Hypothalamus (tissue), 51 donors: ENCODE results near the gene C16orf92.
A peak's percentile ranks its signal among the peaks of the same experiment; 100 is the strongest.

Source experiments
- DNase-seq, 51 donors: peaks; one replicate each; lab custom pipeline; 2025; lab: John Stamatoyannopoulos, UW

The C16orf92 gene

DNA sequence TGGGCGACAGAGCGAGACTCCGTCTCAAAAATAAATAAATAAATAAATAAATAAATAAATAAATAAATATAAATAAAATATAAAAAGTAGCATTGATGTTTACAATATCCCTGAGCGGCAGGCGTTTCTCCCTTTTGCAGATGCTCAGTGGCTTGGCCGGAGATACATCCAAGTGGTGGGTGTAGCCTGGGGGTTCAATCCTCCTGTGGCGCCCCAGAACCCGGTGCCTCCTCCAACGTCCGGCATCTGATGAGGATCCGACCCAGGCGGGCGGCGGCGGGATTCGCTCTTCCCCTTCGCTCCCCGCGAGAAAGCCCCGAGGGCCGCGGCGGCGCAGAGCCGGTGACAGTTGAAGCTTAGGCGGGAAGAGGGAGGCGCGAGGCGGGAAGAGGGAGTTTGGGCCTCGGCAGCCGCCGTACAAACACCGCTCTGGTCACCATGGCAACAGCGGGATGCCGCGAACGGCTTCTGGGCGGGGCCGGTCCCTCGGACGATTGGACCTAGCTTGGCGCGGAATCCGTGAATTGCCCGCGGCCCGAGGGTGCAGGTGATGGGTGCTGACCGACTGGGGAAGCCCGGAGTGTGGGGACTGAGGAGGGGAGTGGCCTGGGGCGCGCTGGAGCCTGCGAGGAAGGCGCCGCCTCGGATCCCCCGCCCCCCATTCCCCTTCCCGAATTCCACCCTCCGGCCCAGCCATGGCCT lies 29.8 kb downstream of the C16orf92 start:
- peak in 50 of 51 donors; percentile 44 to 91 (median 78) for DNase-seq

DNA sequence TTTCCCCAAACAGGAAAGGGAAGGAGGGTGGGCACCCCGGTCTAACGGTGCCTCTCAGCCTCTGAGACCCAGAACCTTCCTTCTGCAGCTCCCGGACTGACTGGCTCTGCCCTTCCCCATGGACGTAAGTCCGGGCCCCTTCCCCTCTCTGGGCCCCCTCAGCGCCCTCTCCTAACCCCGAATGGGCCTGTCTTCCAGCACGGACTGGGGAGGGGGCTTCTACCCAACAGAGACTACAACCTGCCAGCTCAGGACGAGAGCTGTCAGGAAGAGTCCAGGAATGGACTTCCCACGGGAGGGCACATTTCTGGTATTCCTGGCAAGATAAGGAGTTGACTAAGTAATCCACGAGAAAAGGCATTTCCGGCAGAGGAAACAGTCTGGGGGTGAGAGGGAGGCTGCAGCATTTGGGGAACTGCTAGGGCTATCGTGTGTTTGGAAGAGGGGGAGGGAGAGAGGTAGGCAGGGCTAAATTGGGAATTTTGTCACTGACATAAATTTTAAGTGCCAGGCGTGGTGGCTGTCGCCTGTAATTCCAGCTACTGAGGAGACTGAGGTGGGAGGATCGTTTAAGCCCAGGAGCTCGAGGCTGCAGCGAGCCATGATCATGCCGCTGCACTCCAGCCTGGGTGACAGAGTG lies 30.5 kb downstream of the C16orf92 start:
- no peak for DNase-seq

DNA sequence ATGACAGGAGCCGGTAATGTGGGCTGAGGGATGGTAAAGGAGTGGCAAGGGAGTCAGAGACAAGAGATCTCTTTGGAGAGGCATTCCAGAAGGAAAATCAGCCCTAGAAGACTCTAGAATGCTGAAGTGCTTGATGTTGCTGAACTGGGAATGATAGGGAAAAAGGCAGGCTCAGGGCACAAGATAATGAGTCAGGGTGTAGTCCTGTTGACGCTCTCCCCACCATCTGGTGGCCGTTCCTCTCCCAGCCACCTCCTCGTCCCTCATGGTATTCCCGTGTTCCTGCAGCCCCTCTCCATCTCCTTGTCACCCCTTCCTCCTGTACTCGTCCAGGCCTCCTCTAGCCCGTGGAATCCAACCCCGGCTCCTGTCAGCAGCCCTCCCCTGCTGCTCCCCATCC lies 31.5 kb downstream of the C16orf92 start:
- DNase-seq: no peak

DNA sequence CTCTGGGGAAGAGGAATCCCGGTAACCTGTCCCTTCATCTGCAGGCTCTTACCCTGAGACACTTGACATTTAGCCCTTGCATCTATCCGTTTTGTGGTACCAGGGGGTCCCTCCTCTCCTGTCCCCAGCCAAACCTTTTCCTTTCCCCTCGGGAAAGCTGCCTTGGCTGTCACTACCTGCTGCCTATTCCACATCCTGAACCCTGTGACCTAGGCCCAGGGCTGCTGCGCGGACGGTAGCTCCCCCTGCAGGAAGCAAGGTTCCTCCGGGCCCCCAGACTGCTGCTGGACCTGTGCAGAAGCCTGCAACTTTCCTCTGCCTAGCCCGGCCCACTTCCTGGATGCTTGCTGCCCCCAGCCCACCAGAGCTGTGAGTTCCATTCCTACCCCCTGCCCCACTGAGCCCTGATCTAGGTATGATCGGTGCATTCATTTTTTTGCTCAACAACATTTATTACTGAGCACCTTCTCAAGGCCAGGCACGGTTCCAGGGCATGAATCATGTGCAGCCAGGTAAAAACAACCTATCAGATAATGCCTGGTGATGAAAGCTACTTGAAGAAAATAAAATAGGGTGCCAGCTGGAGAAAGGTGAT lies 32.1 kb downstream of the C16orf92 start:
- DNase-seq: peak in 4 of 51 donors; percentile 3 to 11 (median 8)

DNA sequence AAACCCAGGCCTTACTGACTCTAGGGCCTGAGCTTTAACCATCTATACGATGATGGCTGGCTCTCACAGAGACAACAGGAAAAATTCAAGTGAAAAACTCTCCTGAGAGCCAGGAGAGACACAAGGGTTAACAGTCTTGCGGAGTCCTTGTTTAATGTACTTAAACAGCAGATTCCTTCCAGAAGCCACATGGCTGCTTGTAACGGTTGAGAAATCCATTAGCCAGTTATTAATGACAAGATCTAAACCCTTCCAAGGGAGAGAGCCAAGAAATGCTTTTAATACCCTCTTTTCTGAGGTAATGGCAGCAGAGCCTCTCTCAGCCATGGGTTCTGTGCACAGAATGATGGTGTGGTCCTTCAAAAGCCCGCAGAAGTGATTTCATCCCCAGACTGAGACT lies 37.3 kb downstream of the C16orf92 start:
- DNase-seq: no peak

DNA sequence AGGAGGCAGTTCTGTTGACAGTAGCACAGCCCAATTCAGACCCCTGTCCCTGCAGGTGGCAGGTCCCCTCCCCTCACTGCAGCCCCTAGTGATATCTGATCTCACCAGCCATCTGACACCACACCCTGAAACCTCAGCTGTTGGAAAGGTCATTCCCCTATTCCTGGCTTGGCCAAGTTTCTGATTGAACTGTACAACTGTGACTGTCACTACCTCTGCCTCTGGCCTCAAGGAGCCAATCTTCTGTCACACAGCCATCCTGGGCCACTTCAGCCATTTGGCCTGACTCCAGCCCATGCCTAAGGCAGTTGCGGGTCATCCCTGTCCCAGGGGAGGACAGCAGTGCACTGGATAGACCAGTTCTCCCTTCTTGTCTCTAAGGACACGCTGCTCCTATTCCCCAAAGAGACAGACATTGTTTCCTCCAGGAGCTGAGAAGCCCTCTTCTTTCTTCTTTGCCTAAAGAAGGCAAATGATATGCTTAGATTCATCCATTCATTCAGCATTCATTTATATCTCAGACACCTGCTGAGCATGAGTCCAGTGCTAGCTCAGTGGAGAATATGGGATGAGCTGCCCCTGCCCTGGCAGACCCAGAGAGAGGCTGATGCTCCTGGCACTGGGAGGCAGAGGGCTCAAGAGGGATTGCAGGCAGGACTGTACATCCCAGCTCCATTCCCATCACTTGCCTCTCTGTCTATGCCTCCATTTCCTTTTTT lies 38.0 kb downstream of the C16orf92 start:
- no peak for DNase-seq

DNA sequence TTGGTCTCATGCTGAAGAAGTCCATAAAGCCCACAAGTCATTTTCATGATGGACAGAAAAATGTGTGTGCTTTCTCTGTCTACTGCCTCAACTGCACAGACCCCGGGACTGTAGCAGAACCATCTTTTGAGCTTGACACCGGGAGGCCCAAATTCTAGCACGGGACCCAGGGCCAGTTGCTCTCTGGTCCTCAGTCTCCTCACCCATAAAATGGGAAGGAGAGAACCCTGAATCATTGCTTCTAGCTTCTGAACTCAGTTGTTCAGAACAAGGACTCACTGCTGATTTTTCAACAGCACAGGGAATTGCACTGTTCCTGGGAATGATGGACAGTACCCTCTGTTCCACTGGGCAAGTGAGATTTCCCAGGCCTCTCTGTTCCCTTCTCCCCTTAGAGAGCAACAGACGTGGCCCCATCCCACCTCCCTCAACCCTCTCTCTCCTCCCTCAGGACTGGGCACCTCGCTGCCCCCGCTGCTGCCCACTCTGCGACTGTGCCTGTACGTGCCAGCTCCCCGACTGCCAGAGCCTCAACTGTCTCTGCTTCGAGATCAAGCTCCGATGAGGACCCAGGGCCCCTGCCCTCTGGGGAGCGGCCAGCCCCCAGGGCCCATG lies 40.4 kb downstream of the C16orf92 start:
- DNase-seq: peak in 6 of 51 donors; percentile 40 to 52 (median 43)

DNA sequence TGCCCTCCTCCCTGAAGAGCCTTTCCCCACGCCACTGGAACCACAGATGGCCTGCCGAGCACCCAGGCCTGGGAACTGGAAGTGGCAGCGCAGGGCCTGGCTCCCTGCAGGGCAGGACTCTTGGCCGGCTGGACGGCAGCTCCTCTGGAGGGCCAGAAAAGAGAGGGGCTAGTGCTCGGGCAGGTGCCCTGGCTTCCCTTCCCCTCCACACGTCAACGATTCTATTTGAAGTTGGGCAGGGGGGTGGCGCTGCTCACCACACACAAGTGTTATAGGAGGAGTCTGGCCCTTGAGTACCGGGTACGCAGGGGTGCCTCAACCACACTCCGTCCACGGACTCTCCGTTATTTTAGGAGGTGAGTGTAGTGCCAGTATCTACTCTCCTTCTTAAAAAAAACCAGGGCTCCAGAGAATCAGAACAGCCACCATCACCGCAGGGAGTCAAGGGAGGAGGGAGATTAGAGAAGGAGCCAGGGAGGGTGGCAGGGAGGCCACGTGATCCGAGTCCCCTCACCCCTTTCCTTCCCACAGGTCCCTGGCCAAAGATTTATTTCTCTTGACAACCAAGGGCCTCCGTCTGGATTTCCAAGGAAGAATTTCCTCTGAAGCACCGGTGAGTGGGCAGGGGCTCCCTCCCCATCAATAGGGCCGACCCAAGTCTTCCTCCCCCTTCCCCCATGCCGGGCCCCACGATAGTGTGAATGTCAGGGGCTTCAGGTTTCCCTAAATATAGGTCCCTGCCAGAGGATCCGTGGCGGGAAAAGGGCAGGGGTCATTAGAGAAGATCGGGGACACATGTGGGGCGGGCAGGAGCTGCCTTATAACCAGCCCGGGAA lies 41.1 kb downstream of the C16orf92 start:
- peak in 49 of 51 donors; percentile 23 to 86 (median 72) for DNase-seq

DNA sequence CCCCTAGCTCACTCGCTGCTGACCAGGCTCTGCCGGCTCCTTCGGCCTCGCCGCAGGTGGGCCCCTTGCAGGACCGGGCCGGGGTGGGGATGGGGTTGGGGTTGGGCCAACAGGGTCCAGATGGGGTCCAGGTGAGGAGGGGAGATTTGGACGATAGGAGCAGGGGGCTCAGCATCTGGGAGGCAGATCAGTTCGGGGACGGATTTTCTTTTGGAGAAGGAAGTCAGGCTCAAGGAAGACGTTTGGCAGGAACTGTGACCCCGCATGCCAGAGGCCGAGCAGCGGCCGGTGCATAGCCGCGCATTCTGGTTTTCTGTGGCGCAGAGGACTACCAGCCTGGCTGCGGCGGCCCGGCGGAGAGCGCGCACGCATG lies 41.7 kb downstream of the C16orf92 start:
- DNase-seq: peak in 7 of 51 donors; percentile 39 to 82 (median 50)

DNA sequence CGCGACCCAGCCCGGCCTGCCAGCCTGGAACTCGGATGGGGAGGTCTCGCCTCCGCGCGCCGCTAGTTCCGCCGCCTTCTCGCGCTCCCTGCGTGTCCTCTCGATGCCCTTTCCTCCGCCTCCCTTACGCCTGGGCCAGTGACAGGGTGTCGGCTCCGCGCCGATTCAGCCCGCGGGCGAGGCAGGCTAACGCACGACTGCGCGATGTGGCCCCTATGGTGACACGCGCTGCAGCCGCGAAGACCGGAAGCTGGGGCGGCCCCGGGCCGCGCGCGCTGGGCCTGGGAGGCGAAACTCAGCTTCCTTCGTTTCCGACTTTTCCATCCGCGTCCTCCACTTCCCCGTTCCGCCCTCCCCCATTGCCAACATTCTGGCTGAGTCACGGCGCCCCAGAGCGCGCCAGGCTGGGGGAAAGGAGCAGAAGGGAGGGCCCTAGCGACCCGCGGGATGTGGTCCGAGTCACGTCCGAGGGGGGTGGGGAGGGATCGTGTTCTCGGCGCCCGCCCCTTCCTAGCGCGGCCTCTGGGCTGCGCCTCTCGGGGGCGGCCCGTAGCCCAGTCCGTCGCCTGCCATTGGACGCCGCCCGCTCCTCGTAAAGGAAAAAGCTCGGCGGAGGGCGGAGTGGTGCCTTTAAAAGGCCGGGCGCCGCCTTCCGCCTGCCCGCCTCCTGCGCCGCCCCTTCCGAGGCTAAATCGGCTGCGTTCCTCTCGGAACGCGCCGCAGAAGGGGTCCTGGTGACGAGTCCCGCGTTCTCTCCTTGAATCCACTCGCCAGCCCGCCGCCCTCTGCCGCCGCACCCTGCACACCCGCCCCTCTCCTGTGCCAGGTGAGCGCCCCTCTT lies 42.3 kb downstream of the C16orf92 start, which contains the start of gene ALDOA:
TSS of gene ALDOA (plus strand) at position 659 of the 841 bp plus-strand sequence. CDS start 1,138 bp downstream, outside the sequence.
- peak; percentile 82 to 99 (median 97) for DNase-seq

DNA sequence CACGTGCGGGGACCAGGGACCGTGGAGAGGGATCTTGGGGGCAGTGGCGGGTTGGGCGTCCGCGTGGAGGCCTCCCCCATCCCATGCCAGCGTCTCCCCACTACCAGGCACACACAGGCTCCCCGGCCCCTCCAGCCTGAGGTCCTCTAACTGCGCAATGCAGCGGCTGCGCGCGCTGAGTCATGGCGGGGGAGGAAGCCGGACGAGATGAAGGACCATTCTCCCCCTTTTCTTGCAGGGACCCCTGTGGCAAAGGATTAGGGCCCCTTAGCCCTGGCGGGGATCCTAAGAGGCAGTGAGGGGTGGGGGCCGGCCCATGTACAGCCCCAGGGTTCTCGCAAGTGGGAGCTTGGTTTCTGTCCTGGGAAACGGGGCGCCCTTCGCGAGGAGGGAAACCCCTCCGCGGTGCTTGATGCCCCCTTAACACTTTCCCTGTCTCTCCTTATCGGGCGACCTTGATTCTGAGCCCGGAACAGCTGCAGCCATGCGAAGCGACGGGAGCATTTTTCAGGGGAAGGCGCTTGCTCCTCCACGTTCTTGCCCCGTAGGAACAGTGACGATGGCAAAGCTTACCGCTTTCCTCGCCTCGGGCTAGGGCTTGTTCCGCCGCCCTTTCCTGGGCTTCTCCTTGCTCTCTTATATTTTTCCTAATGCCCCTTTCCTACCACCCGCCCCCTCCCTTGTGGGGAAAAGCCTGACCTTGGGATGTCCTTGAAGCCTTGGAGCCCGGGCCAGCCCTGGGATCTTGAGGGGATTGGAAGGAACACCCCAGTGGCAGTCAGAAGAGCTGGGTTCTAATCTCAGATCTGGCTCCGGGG lies 43.2 kb downstream of the C16orf92 start:
- peak in 7 of 51 donors; percentile 26 to 58 (median 42) for DNase-seq

DNA sequence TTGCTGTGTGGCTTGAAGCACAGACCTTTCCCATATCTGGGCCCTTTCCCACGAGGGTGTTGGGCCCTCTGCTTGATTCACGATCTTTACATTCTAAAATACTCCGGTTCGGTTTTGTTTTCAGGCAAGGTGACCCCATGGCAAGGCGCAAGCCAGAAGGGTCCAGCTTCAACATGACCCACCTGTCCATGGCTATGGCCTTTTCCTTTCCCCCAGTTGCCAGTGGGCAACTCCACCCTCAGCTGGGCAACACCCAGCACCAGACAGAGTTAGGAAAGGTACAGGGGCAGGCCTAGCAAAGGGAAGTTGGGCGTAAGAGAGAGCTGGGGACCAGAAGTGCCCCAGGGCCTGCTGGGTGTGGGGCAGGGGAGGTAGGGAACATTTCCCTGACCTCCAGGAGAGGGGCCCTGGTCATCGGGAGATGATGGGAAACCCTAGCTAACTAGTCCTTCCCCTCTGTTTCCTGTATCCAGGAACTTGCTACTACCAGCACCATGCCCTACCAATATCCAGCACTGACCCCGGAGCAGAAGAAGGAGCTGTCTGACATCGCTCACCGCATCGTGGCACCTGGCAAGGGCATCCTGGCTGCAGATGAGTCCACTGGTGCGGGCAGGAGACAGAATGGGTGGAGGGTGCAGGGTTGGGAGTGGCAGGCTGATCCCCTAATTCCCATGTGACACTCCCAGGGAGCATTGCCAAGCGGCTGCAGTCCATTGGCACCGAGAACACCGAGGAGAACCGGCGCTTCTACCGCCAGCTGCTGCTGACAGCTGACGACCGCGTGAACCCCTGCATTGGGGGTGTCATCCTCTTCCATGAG lies 44.0 kb downstream of the C16orf92 start:
- peak in 19 of 51 donors; percentile 6 to 46 (median 18) for DNase-seq

DNA sequence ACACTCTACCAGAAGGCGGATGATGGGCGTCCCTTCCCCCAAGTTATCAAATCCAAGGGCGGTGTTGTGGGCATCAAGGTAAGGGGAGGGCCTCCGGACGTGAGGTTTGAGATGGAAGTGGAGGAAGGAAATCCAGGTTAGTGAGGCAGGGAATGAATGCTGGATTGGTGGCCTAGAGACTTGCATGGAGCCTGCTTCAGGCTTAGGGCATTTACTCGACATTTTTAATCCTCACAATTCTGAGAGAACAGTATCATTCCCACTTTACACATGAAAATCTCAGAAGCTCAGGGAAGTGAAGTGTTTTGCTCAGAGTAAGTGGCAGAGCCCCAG lies 44.6 kb downstream of the C16orf92 start:
- no peak for DNase-seq

DNA sequence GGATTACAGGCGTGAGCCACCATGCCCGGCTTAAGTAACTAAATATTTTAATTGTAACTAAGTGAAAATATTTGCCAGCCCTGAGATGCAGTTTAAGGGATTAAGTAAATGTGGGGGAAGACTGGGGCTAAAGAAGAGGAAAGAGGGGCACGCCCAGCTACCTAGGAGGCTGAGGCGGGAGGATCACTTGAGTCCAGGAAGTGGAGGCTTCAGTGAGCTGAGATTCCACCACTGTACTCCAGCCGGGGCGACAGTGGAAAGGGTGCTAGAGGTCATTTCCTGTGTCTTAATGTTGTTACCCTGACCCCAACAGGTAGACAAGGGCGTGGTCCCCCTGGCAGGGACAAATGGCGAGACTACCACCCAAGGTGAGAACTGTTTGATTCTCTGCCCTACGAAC lies 45.3 kb downstream of the C16orf92 start:
- DNase-seq: no peak

DNA sequence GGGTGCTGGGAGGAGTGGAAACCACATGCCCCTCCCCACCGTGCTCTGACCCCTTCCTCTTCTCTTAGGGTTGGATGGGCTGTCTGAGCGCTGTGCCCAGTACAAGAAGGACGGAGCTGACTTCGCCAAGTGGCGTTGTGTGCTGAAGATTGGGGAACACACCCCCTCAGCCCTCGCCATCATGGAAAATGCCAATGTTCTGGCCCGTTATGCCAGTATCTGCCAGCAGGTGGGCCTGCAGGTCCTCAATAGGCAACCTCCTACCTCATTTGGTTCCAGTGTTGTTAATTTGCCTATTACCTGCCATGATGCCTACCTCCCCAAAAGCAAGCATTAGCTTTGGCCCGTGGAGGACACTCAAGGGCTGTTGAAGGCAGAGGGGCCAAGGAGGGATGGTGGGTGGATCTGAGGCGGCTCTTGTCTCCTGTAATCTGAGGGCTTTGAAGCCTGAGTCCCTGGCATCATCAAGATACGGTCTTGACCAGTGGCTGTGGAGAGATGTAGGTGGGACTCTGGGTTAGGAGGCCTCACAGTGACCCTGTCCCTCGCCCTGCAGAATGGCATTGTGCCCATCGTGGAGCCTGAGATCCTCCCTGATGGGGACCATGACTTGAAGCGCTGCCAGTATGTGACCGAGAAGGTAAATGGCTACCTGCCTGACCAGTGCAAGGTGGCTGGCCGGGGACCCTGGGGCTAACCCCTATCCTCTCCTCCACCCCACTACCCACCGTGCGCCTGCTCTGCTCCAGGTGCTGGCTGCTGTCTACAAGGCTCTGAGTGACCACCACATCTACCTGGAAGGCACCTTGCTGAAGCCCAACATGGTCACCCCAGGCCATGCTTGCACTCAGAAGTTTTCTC lies 46.0 kb downstream of the C16orf92 start:
- DNase-seq: no peak
